OCI-LY1 (cell line): ENCODE data around the gene ADAP2.

ENCODE experiments used
- CTCF ChIP-seq: fragments of 200-600 bp; sonication (generic), shearing (Covaris generic); IDR thresholded peaks from 2 replicates; pipeline ENCODE4 v1.5.1; 2017; ENCODE audit warnings: mild to moderate bottlenecking, antibody characterized with exemption, low read length, moderate library complexity, mixed read lengths
- EZH2 ChIP-seq: fragments of 200-600 bp; sonication (generic), shearing (Covaris generic); IDR thresholded peaks from 2 replicates; pipeline ENCODE4 v1.8.0; 2017; ENCODE audit warnings: borderline replicate concordance, mixed run types, mild to moderate bottlenecking, antibody characterized with exemption, low read length, moderate library complexity, mixed read lengths

DNA sequence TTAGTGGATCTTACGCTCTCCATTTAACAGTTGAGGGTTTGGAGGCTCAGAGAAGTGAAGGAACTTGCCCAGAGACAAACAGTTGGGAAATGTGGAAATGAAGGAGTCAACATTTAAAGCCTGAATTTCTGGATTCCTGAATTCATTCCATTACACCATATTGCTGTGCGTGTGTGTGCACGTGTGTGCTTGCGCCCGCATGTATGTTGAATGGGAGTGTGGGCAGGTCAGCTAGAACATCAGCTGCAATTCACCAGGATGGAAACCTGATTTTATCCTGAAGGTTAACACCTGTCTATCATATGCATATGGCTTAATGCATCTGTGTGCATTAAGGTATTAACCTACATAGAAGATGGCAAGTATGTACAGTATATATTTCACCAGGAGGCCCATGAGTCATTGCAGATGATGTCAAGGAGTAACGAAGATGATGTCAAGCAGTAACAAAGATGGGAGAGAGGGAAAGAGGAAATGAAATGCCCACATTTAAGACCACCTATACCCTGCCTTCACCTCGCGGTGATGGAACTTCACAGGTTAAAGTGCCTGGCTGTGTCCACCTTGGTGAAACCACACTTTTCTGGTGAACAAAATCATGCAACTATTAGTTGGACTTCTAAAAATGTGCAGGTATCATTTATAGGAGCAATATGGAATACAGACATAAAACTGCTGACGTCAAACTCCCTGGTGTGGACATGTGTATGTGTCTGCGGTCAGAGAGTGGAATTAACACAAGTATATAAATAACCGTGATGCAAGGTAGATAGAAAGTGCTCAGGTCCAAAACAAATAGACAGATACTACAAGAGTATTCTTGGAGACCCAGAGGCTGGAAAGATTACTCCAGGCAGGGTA is 832 bp upstream of the ADAP2 start:
- TF ChIP-seq CTCF (no peak), EZH2 (no peak)
